Subcutaneous adipose tissue (tissue), 4 donors: ENCODE results near the gene ADAMTS17. TPM values are rescaled to one million over a fixed set of nuclear protein-coding genes. Genes with fewer than 3 reads are reported as not detected.

Experiments used
- CTCF ChIP-seq: fragments of 450-650 bp; IDR thresholded peaks from one replicate; pipeline ENCODE4 v1.5.1; 2016; ENCODE audit warnings: low read depth, mild to moderate bottlenecking, control low read depth, antibody characterized with exemption, moderate library complexity
- total RNA-seq, 4 donors: library from RNA; depleted of rRNA; stranded (reverse); fragments of >200 nt; gene quantifications; one replicate each; pipeline ENCODE4 v1.1.0, GENCODE V29; 2016

The ADAMTS17 gene
- total RNA-seq, 4 donors from 2014 or later = 0.49 to 5.3 (median 2.5) TPM

GRCh38 chr15:100020614-100021013, 321.2 kb downstream of the ADAMTS17 start:
- TF ChIP-seq CTCF = no peak

GRCh38 chr15:100020189-100020588, 321.6 kb downstream of the ADAMTS17 start:
- TF ChIP-seq CTCF = no peak

- no peak for TF ChIP-seq CTCF
Measured at GRCh38 chr15:100019601-100020000, 322.2 kb downstream of the ADAMTS17 start.

- no peak for TF ChIP-seq CTCF
Measured at GRCh38 chr15:100018191-100018590, 323.6 kb downstream of the ADAMTS17 start.

- TF ChIP-seq CTCF = no peak
Measured at GRCh38 chr15:100017140-100017539, 324.6 kb downstream of the ADAMTS17 start.

- TF ChIP-seq CTCF = no peak
Measured at GRCh38 chr15:100016632-100017031, 325.1 kb downstream of the ADAMTS17 start.

- no peak for TF ChIP-seq CTCF
Measured at GRCh38 chr15:100011235-100011634, 330.5 kb downstream of the ADAMTS17 start.

GRCh38 chr15:100009372-100009771, 332.4 kb downstream of the ADAMTS17 start:
- TF ChIP-seq CTCF = no peak
